Middle frontal gyrus (tissue), 1 donor: Measurements from ENCODE around the gene DISP1.
"Not testable (repeated sequence)": the region's sequence is repeated elsewhere in the genome, so short reads cannot be mapped to it uniquely, and the experiment has no call there.

ENCODE experiments used
- DNase-seq: peaks from one replicate; pipeline ENCODE4 v3.0.0-alpha.2; 2015; ENCODE audit warnings: low spot score; ENCODE audit errors: extremely low spot score

DISP1 gene

GRCh38 chr1:222798116-222798515 lies 16.7 kb upstream of the DISP1 start:
- no peak for DNase-seq

DNA sequence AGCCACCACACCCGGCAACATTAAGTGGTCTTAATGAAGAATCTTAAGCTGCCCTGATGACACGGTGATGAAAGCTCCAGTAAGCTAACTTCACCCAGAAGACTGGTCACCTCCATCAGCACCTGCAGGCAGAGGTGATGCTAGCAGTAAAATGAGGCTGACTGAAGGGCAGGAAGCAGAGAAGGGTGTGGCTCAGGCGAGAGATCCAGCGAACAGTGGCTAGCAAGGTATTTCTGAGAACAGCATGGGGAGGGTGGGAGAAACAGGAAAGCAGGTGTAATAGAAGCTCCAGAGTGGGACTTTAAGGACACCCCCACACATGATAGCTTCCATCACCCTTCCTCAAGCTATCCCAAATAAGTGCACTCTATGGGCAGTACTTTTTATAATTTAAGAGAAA lies 15.9 kb upstream of the DISP1 start:
- no peak for DNase-seq

GRCh38 chr1:222801067-222801466 lies 13.8 kb upstream of the DISP1 start:
- DNase-seq: no peak

DNA sequence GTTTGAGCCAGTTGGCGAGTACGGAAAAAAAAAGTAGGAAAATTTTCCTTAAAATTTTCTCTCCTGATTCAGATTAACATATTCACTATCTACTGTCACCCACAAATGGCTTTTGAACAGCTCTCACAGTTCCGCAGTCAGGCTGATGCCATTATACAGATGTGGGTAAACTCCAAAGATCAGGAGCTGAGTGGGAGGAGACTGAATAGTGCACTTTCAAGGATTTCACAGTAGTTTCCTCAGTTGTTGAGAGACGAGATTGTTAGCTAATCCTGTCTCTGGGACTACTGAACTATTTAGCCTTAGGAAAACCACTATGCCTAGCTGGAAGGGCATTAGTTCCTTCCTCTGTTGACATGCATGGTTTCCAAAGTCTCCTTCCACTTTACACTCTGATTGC lies 3.2 kb upstream of the DISP1 start:
- DNase-seq: no peak

GRCh38 chr1:222813866-222814535 lies 838 bp upstream of the DISP1 start:
- no peak for DNase-seq

DNA sequence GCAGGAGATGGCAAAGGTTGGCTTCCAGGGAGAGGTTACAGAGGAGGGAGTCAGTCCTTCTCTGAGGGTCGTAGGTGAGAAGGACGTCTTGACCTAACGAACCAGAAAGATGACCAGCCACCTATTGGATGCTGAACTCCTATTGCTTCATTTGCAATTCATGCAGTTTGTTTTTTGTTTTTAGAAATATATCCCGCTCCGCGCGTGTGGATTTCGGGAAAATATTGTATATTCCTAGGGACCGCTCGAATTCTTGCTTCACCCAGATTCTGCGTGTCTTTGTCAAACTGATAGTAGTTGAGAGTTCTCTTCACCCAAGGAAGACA lies 564 bp downstream of the DISP1 start:
- DNase-seq: no peak

- DNase-seq: no peak
Measured at GRCh38 chr1:222817529-222817928, 2.7 kb downstream of the DISP1 start.

DNA sequence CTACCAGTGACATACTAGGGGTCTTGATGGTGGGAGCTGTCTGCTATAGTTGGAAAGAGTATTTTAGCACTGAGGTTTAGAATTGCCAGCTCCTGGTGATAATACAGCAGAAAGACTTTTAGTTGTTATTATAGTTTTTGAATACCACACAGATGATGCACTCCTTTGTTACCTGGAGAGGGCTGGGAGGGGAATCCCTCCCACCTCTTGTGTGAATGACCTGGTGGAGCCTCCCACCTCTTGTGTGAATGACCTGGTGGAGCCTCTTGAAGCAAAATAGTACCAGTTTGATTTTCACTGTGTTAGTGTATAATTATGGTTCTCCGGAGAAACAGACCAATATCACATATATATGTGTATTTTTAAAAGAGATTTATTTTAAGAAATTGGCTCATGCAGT lies 3.3 kb downstream of the DISP1 start:
- no peak for DNase-seq

GRCh38 chr1:222820171-222820712 lies 5.4 kb downstream of the DISP1 start:
- DNase-seq: no peak

DNA sequence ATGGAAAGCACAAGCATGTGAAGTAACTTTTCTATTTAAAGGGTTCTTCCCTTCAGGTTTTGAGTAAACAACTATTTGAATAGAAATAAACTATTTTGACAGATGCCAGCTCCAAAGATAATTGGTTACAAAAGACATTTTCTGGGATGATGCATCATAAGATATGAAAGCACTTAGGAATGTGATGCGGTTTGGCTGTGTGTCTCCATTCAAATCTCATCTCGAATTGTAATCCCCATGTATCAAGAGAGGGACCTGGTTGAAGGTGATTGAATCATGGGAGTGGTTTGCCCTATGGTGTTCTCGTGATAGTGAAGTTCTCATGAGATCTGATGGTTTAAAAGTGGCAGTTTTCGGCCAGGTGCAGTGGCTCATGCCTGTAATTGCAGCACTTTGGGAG lies 6.4 kb downstream of the DISP1 start:
- no peak for DNase-seq

- DNase-seq: no peak
Measured at GRCh38 chr1:222823695-222824094, 8.9 kb downstream of the DISP1 start.

- DNase-seq: no peak
Measured at GRCh38 chr1:222824641-222825040, 9.8 kb downstream of the DISP1 start.

DNA sequence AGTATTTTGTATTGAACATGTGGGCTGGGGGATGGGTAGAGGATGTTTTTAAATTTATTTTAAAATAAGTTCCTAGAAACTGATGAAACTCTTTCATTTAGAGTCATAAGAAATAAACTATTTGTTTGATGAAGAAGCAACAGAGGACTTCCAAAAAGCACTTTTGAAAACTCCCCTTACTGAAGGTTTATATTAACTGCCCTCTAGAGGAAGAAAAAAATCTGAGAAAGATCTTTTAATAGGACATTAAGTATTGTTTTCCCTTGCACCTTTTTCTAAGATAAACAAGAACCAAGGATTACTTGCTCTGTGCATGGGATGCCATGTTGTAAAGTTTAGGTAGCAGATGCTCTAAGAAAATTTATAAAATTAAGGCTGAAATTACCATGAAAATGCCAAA lies 14.1 kb downstream of the DISP1 start:
- DNase-seq: no peak

- no peak for DNase-seq
Measured at GRCh38 chr1:222829868-222830267, 15.0 kb downstream of the DISP1 start.

DNA sequence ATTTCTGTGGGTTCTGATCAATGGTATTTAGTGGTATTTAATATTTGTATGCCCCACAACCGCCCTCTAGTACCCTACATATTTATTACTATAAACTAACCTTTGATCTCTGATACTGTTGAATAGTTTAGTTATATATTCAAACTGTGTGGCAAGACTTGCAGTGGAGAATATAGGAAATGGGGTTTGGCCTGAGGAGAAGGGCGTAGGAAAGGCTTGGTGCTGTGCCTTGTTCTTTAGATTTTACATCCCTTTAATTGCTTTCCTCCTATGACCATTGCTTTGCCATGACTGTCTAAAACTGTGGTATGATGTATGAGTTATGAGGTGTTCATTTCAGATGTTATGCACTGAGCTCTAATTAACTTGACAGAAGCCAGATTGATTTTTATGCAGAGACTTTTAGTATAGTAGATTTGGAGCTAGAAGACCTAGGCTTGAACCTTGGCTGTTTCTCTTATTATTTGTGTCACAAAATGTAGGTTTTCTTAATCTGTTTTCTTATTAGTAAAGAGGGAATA lies 18.6 kb downstream of the DISP1 start:
- DNase-seq: no peak

DNA sequence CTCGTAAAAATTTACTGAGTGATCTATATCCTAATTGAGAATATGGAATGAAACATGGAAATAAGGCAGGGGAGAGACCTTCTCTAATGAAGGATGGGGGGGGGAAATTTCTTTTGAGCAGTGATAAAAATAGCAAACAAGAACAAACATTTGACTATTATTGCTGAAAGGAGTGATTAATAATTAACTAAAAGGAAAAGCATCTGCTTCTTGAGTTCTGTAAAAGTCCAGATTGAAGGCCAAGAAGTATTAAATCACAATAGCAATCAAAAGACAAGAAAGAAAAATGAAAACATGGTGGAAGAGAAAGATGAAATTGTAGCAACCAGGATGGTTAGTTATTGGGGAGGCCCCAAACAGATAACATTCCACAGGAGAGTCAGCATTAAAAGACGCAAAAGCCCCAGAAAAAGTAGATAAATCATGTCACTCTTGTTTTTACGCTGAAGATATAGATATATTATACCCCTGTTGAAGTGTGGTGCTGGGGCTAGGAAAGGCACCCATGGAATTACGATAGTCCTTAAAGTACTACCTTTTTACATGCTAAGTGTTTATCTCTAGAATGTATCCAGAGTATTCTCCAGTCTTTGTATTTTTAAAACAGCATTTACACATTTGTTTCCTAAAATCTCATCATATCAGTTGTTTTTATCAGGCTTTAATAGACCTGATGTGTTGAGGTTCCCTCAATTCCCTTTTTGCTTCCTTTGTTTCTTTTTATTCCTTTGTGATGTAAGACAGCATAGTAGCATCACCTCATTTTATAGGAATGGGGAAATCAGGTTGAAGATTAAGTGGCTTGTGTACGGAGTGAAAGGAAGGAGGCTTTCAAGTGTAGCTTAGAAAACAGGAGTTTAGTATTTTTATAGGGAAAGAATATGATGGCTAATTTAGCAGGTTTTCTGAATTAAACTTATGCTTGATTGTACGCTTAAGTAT lies 28.9 kb downstream of the DISP1 start:
- no peak for DNase-seq

DNA sequence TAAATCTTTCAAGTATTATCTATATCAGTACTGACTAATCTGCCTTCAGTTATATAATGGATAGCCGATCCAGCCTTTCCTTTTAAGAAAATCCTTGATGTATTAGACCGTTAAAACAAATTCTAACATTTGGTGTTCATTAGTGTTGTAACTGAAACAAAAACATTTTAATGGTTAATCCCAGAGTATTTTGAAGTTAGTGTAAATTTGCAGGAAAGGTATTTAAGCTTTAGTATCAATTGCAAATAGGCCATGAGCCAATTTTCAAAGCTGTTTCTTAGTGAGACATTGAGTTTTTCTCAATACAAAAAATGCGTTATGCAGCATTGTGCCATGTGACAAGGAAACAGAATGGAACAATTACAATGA lies 29.6 kb downstream of the DISP1 start:
- DNase-seq: no peak

GRCh38 chr1:222845763-222846162 lies 30.9 kb downstream of the DISP1 start:
- no peak for DNase-seq

- not testable (repeated sequence) for DNase-seq
Measured at GRCh38 chr1:222850550-222850949, 35.7 kb downstream of the DISP1 start.

DNA sequence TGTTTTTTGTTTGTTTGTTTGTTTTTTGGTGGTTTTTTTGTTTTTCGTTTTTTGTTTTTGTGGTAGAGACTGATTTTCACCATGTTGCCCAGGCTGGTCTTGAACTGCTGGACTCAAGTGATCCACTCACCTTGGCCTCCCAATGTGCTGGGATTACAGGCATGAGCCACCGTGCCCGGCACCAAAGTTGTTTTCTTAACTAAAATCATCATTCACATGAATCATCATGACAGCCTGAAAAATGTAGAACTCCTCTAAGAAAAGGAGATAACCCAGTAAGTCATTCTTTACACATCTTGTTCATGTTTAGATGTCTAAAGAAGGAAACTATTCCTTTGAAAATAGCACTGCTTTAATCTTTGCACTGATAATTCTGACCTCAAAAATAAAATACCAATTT lies 37.5 kb downstream of the DISP1 start:
- no peak for DNase-seq

GRCh38 chr1:222861062-222861461 lies 46.2 kb downstream of the DISP1 start:
- no peak for DNase-seq
